Right ventricle myocardium superior (tissue), 1 donor: ENCODE results near the gene TYW1B. TPM values are rescaled to one million over a fixed set of nuclear protein-coding genes. Genes with fewer than 3 reads are reported as not detected.
"Not testable (repeated sequence)": the region's sequence is repeated elsewhere in the genome, so short reads cannot be mapped to it uniquely, and the experiment has no call there.

Experiments
- ATAC-seq: fragments of 200-7000 bp; cut with Tn5 transposase; one replicate; pipeline ENCODE4 v1.9.1; 2020; ENCODE audit warnings: mild to moderate bottlenecking; ENCODE audit not compliant: poor library complexity
- DNase-seq: peaks from one replicate; pipeline ENCODE4 v3.0.0-alpha.2; 2020
- intact Hi-C: fragments of 100-400 bp; cut with DNase I; formaldehyde crosslinking; loops from one replicate; pipeline ENCODE4 v1.11.2; 2022
- total RNA-seq: library from RNA; stranded (reverse); fragmentation: NEBNext Ultra II Directional; extraction: Animal tissue kit (Norgen Biotek cat#: 25700); gene quantifications from one replicate; pipeline ENCODE4 v1.2.1, GENCODE V29; 2021
- donor health status: DM: no; HTN: yes; CAD: no; lungs with severe emphysema.

The TYW1B gene
- total RNA-seq, 1 donor from 2014 or later = 3.1 TPM

GRCh38 chr7:72781161-72781560, 46.8 kb downstream of the TYW1B start:
- no peak for ATAC-seq
- intact Hi-C loops = no loop called here

GRCh38 chr7:72780289-72780894, 47.6 kb downstream of the TYW1B start:
- DNase-seq, intact Hi-C loops, ATAC-seq: not testable (repeated sequence)

More at GRCh38 chr7:72781161-72781560, 46.8 kb downstream of the TYW1B start:
- DNase-seq = no peak

GRCh38 chr7:72777167-72777566, 50.8 kb downstream of the TYW1B start:
- intact Hi-C loops, DNase-seq, ATAC-seq: not testable (repeated sequence)

- DNase-seq, intact Hi-C loops, ATAC-seq: not testable (repeated sequence)
Measured at GRCh38 chr7:72772627-72773026, 55.4 kb downstream of the TYW1B start.

- intact Hi-C loops, DNase-seq, ATAC-seq: not testable (repeated sequence)
Measured at GRCh38 chr7:72766994-72767393, 61.0 kb downstream of the TYW1B start.

GRCh38 chr7:72760602-72761001, 67.4 kb downstream of the TYW1B start:
- intact Hi-C loops = no loop called here
- no peak for DNase-seq
- ATAC-seq = no peak

- no peak for DNase-seq
- intact Hi-C loops = no loop called here
- no peak for ATAC-seq
Measured at GRCh38 chr7:72754312-72754711, 73.7 kb downstream of the TYW1B start.

- ATAC-seq = no peak
- no peak for DNase-seq
- intact Hi-C loops = no loop called here
Measured at GRCh38 chr7:72753781-72754180, 74.2 kb downstream of the TYW1B start.

- DNase-seq, ATAC-seq, intact Hi-C loops: not testable (repeated sequence)
Measured at GRCh38 chr7:72753229-72753628, 74.8 kb downstream of the TYW1B start.

GRCh38 chr7:72751978-72752377, 76.0 kb downstream of the TYW1B start:
- DNase-seq = no peak
- no peak for ATAC-seq
- intact Hi-C loops = no loop called here

- DNase-seq (no peak), ATAC-seq (no peak)
- intact Hi-C loops = no loop called here
Measured at GRCh38 chr7:72751378-72751777, 76.6 kb downstream of the TYW1B start.

GRCh38 chr7:72748649-72749048, 79.4 kb downstream of the TYW1B start:
- intact Hi-C loops = not testable (repeated sequence)

GRCh38 chr7:72744244-72744926, 83.6 kb downstream of the TYW1B start:
- intact Hi-C loops, DNase-seq, ATAC-seq: not testable (repeated sequence)

More at GRCh38 chr7:72748649-72749048, 79.4 kb downstream of the TYW1B start:
- ATAC-seq, DNase-seq: not testable (repeated sequence)

- intact Hi-C loops, DNase-seq, ATAC-seq: not testable (repeated sequence)
Measured at GRCh38 chr7:72743801-72744200, 84.2 kb downstream of the TYW1B start.

- intact Hi-C loops = not testable (repeated sequence)
Measured at GRCh38 chr7:72739716-72740115, 88.3 kb downstream of the TYW1B start.

GRCh38 chr7:72735855-72736254, 92.1 kb downstream of the TYW1B start:
- DNase-seq, ATAC-seq, intact Hi-C loops: not testable (repeated sequence)

More at GRCh38 chr7:72739716-72740115, 88.3 kb downstream of the TYW1B start:
- not testable (repeated sequence) for ATAC-seq, DNase-seq

- ATAC-seq, DNase-seq, intact Hi-C loops: not testable (repeated sequence)
Measured at GRCh38 chr7:72730815-72731214, 97.2 kb downstream of the TYW1B start.

GRCh38 chr7:72730384-72730783, 97.6 kb downstream of the TYW1B start:
- intact Hi-C loops, ATAC-seq, DNase-seq: not testable (repeated sequence)

GRCh38 chr7:72729130-72729529, 98.9 kb downstream of the TYW1B start:
- peak; percentile 68 for ATAC-seq
- DNase-seq, intact Hi-C loops: not testable (repeated sequence)

GRCh38 chr7:72722694-72723093, 105.3 kb downstream of the TYW1B start:
- intact Hi-C loops, DNase-seq, ATAC-seq: not testable (repeated sequence)
